ENCODE measurements around the gene HNRNPR. TPM values are rescaled to one million over a fixed set of nuclear protein-coding genes. Genes with fewer than 3 reads are reported as not detected.

The HNRNPR gene
- total RNA-seq, 6 experiments from 2014 or later: 115 to 147 (median 144) TPM

DNA sequence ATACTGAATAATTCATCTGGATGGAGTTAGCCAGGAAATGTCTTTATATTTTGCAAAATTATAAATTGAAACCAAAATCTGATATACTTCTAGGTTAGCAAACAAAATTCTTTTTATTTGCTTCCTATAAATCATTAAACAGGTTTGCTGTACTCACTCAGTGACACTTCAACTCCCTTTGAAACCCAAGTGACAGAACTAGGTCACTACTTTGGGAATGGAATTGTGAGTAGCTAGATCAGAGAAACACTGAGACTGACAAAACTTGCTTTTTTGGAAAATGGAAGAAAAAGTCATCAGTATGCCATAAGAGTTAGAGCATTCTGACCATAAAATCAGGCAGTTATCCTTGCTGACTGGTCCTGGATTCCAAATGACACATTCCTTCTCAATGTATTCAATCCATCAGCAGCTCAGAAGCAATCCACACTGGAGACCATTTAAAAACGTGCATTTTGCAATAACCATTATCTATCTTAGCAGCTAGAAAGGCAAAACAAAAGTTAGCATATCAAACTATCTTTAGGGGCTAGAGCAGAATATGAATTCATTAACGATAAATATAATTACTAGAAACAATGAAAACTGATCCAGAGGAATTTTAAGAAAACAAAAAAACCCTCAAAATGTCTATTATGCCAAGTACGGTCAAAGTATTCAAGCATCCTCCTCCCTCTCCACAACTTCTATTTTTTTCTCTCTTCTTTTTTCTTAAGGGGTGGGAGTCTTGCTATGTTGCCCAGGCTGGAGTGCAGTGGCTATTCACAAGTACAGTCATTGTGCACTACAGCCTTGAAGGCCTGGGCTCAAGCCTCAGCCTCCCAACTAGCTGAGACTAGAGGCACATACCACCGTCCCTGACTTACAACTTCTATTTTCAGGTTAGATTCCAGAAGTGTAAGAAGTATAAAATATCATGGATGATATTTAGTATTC is 60.1 kb downstream of the HNRNPR start:
- Mint-ChIP-seq H3K27me3 (ENCODE audit: insufficient read depth) (no peaks in the 10 kb centered on the region), H3K36me3 (ENCODE audit: low read depth) (peaks cover 47% of the 10 kb centered on the region), H3K27ac (peak overlapping the region; percentile 71), H3K9me3 (no peaks in the 10 kb centered on the region), H3K4me1 (ENCODE audit: low read depth) (peaks cover 81% of the 10 kb centered on the region), H3K4me3 (peak overlapping the region; percentile 60)
- peak; percentile 74 for DNase-seq
- TF ChIP-seq, protein P1, sequence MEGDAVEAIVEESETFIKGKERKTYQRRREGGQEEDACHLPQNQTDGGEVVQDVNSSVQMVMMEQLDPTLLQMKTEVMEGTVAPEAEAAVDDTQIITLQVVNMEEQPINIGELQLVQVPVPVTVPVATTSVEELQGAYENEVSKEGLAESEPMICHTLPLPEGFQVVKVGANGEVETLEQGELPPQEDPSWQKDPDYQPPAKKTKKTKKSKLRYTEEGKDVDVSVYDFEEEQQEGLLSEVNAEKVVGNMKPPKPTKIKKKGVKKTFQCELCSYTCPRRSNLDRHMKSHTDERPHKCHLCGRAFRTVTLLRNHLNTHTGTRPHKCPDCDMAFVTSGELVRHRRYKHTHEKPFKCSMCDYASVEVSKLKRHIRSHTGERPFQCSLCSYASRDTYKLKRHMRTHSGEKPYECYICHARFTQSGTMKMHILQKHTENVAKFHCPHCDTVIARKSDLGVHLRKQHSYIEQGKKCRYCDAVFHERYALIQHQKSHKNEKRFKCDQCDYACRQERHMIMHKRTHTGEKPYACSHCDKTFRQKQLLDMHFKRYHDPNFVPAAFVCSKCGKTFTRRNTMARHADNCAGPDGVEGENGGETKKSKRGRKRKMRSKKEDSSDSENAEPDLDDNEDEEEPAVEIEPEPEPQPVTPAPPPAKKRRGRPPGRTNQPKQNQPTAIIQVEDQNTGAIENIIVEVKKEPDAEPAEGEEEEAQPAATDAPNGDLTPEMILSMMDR (IDR thresholded peaks at IDR 0.05): no peak

DNA sequence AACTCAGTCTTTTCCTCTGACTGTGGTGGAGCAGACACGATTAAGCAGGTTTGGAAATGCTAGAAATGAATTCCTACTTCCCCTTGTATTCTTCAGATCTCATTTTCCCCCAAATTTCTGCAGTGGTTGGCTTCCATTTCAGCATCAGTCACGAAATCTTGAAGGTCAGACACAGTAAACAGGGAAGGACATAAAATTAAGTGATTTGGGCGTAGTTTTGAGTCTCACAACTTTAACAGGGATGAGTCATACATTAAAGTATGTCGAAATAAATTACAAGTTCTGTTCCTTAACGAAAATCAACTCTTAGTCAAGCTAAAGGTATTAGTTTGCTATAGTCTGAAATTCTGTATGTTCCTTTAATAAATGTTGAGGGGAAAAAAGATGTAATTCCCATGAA is 61.1 kb downstream of the HNRNPR start:
- peaks cover 86% of the 10 kb centered on the region for H3K4me1 Mint-ChIP-seq (ENCODE audit: low read depth)
- H3K4me3 Mint-ChIP-seq: peak overlapping the region; percentile 44
- peak overlapping the region; percentile 71 for H3K27ac Mint-ChIP-seq
- no peaks in the 10 kb centered on the region for H3K27me3 Mint-ChIP-seq (ENCODE audit: insufficient read depth)
- peak; percentile 73 for DNase-seq
- TF ChIP-seq, protein P1 (IDR thresholded peaks at IDR 0.05): no peak
- peaks cover 52% of the 10 kb centered on the region for H3K36me3 Mint-ChIP-seq (ENCODE audit: low read depth)
- no peaks in the 10 kb centered on the region for H3K9me3 Mint-ChIP-seq

DNA sequence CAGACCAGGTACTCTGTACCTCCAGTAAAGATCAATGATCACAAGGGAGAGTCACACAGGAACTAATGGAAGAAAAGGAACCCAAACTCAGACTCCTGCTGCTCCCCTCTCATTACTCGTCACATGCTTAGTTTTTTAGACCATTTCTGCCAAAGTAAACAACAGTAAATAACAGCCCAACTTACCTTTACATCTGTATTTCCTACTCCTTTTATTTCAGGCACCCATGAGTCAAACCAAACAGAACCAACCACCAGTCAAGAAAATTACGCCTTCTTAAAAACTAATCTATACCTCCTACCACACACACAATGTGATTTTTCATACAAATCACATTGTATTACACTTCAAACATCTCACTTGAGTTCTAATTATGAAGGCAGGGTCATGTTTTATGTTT is 65.4 kb downstream of the HNRNPR start:
- Mint-ChIP-seq H3K27me3 (ENCODE audit: insufficient read depth) (peaks cover 6% of the 10 kb centered on the region), H3K9me3 (no peaks in the 10 kb centered on the region), H3K27ac (peak overlapping the region; percentile 49), H3K36me3 (ENCODE audit: low read depth) (peaks cover 30% of the 10 kb centered on the region), H3K4me1 (ENCODE audit: low read depth) (peaks cover 84% of the 10 kb centered on the region), H3K4me3 (no peak overlapping the region)
- no peak for DNase-seq
- TF ChIP-seq, protein P1 (IDR thresholded peaks at IDR 0.05): no peak

DNA sequence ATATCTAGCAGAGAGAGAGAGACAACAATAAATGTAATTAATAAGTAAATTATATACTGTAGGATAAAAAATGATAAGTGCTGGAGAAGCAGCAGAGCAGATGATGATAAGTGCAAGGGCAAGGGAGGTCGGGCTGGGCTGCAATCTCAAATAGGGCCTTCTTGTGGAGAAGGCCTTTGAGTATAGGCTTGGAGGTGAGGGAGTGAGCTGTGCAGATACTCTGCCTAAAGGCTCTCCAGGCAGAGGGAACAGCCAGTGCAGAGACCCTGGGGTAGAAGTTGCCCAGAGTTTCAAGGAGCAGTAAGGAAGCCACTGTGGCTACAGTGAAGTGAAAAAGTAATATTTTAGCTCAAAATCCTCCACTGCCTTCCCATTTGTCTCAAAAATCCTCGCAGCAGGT is 67.6 kb downstream of the HNRNPR start:
- Mint-ChIP-seq H3K4me3 (no peak overlapping the region), H3K4me1 (ENCODE audit: low read depth) (peaks cover 67% of the 10 kb centered on the region), H3K36me3 (ENCODE audit: low read depth) (peaks cover 30% of the 10 kb centered on the region), H3K27me3 (ENCODE audit: insufficient read depth) (peaks cover 6% of the 10 kb centered on the region), H3K9me3 (no peaks in the 10 kb centered on the region), H3K27ac (peak overlapping the region; percentile 55; the same call in 1 of the 2 replicates)
- TF ChIP-seq, protein P1 (IDR thresholded peaks at IDR 0.05): no peak
- no peak for DNase-seq

DNA sequence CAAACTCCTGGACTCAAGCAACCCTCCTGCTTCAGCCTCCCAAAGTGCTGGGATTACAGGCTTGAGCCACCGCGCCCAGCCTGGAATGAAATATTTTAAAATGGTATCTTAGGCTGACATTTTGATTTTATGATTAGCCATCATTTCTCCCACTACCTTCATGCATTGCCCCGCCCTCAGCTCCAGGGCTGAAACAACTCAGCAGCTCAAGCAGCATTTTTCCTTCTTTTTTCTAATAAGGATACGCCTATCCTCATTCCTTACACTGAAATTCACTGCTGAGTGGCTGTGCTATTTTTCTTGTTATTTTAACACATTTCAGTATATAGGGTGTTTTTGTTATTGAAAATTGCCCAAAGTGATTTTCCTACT is 70.0 kb downstream of the HNRNPR start:
- TF ChIP-seq, protein P1 (IDR thresholded peaks at IDR 0.05): no peak
- Mint-ChIP-seq H3K36me3 (ENCODE audit: low read depth) (peaks cover 12% of the 10 kb centered on the region), H3K27me3 (ENCODE audit: insufficient read depth) (peaks cover 6% of the 10 kb centered on the region), H3K27ac (no peak overlapping the region; the same call in 1 of the 2 replicates), H3K4me3 (no peak overlapping the region), H3K9me3 (no peaks in the 10 kb centered on the region), H3K4me1 (ENCODE audit: low read depth) (peaks cover 56% of the 10 kb centered on the region)
- no peak for DNase-seq

Data from HFFc6 (cell line).